Placental epithelial cell (primary cell): ENCODE measurements around the gene OR5AL1. TPM values are rescaled to one million over a fixed set of nuclear protein-coding genes. Genes with fewer than 3 reads are reported as not detected.

Experiments
- total RNA-seq: library from RNA; depleted of rRNA; stranded (reverse); fragments of >200 nt; gene quantifications from 2 replicates; pipeline ENCODE4 v1.2.3, GENCODE V29; 2012

Gene OR5AL1
- total RNA-seq = not detected in 2 replicates

GRCh38 chr11:56412396-56412795, at the start of gene OR5AL1:
TSS of gene OR5AL1 (plus strand) at chr11:56412696.

GRCh38 chr11:56375324-56375723, 37.2 kb upstream of the OR5AL1 start, which contains the start of gene OR8U1:
TSS of gene OR8U1 (plus strand) at chr11:56375624. CDS start at chr11:56375624, 0 bp downstream.

Other genes with a start within 250 kb of the OR5AL1 start
- gene OR5J2, start 236.1 kb upstream of the OR5AL1 start, total RNA-seq = not detected in 2 replicates
- not detected in 2 replicates for gene OR5T2, start 178.4 kb upstream of the OR5AL1 start, total RNA-seq
- gene OR5T3, start 160.4 kb upstream of the OR5AL1 start, total RNA-seq = not detected in 2 replicates
- not detected in 2 replicates for gene OR5T1, start 138.5 kb upstream of the OR5AL1 start, total RNA-seq
- gene OR8H1, start 120.4 kb upstream of the OR5AL1 start, total RNA-seq = not detected in 2 replicates
- gene OR8K3, start 97.6 kb upstream of the OR5AL1 start, total RNA-seq = not detected in 2 replicates
- gene OR8K1, start 66.7 kb upstream of the OR5AL1 start, total RNA-seq = not detected in 2 replicates
- gene OR8J1, start 58.4 kb upstream of the OR5AL1 start, total RNA-seq = not detected in 2 replicates
- gene OR8U1, start 37.1 kb upstream of the OR5AL1 start, total RNA-seq = not detected in 2 replicates
- gene OR5M3, start 60.7 kb downstream of the OR5AL1 start, total RNA-seq = not detected in 2 replicates
- not detected in 2 replicates for gene OR5M8, start 78.7 kb downstream of the OR5AL1 start, total RNA-seq
- not detected in 2 replicates for gene OR5M11, start 130.6 kb downstream of the OR5AL1 start, total RNA-seq
- gene OR5M10, start 165.0 kb downstream of the OR5AL1 start, total RNA-seq = 0.33 TPM in 1 of 2 replicates, not detected in the other
- under 0.01 and 0.43 TPM in 2 replicates for gene OR5M1, start 202.2 kb downstream of the OR5AL1 start, total RNA-seq
- gene OR5AP2, start 229.7 kb downstream of the OR5AL1 start, total RNA-seq = 0.33 TPM in 1 of 2 replicates, not detected in the other